ENCODE results near the gene CFAP65.

- TF ChIP-seq CTCF (optimal IDR thresholded peaks at IDR 0.05 in 1 of 3, IDR thresholded peaks at IDR 0.05 in 1 of 3, conservative IDR thresholded peaks at IDR 0.05 in 1 of 3; ENCODE audit: extremely low read depth in 1 of 3, insufficient read depth in 2 of 3, low read length in 3 of 3) (no peak), EZH2 (IDR thresholded peaks at IDR 0.05; ENCODE audit: low read length) (no peak)
These were observed 13.2 kb downstream of the CFAP65 start for GRCh38 chr2:219028141-219028540.

All from keratinocyte (primary cell).